Measurements from ENCODE around the gene PSMB5. TPM values are rescaled to one million over a fixed set of nuclear protein-coding genes. Genes with fewer than 3 reads are reported as not detected.

Gene PSMB5
- total and polyA plus RNA-seq, 2 of the 13 experiments (the other 11 are each of a cell fraction or from before 2014, with no cell fraction given), result 705 to 871 TPM

- peak; percentile 84; the same call in 1 of the 2 replicates for TF ChIP-seq AFF4 (CRISPR knock-in tag; IDR thresholded peaks at IDR 0.05)
- TF ChIP-seq ZNF816 (CRISPR knock-in tag; IDR thresholded peaks at IDR 0.05; ENCODE audit: borderline replicate concordance), result no peak
- peak; percentile 44; the same call in 1 of the 2 replicates for TF ChIP-seq ELF3 (CRISPR knock-in tag; IDR thresholded peaks at IDR 0.05)
- TF ChIP-seq MEF2D (CRISPR knock-in tag; IDR thresholded peaks at IDR 0.05), result peak; percentile 97
- no peak; the same call in 1 of the 2 replicates for TF ChIP-seq SP140L (CRISPR knock-in tag; IDR thresholded peaks at IDR 0.05; ENCODE audit: borderline replicate concordance)
- TF ChIP-seq SUZ12 (IDR thresholded peaks at IDR 0.05; ENCODE audit: low read depth, low read length), result peak; percentile 5; the same call in 1 of the 2 replicates
- TF ChIP-seq ZNF75D (CRISPR knock-in tag; IDR thresholded peaks at IDR 0.05; ENCODE audit: borderline replicate concordance), result no peak
- peak; percentile 31 for TF ChIP-seq JARID2 (CRISPR knock-in tag; IDR thresholded peaks at IDR 0.05; ENCODE audit: insufficient replicate concordance)
- TF ChIP-seq MEIS1 (CRISPR knock-in tag; IDR thresholded peaks at IDR 0.05; ENCODE audit: borderline replicate concordance), result peak; percentile 93
- peak; percentile 43; the same call in 1 of the 2 replicates for TF ChIP-seq ZNF3 (CRISPR knock-in tag; IDR thresholded peaks at IDR 0.05)
- TF ChIP-seq PHF21A (CRISPR knock-in tag; IDR thresholded peaks at IDR 0.05), result no peak
- peak; percentile 95; the same call in 1 of the 2 replicates for TF ChIP-seq SAFB2 (CRISPR knock-in tag; IDR thresholded peaks at IDR 0.05; ENCODE audit: borderline replicate concordance, low read depth)
- peak; percentile 46 for TF ChIP-seq ZFP36 (IDR thresholded peaks at IDR 0.05; ENCODE audit: borderline replicate concordance, low read depth, low read length, partially characterized antibody)
- no peak for TF ChIP-seq RNF219 (CRISPR knock-in tag; IDR thresholded peaks at IDR 0.05)
- TF ChIP-seq SP1 (IDR thresholded peaks at IDR 0.05), result 0 out of 2 replicates have a peak, but pooled peaks have one; percentile 75
- TF ChIP-seq SP1 (CRISPR knock-in tag; IDR thresholded peaks at IDR 0.05), result peak; percentile 97
- no peak for TF ChIP-seq NRL (CRISPR knock-in tag; IDR thresholded peaks at IDR 0.05; ENCODE audit: borderline replicate concordance)
- peak; percentile 89; the same call in 1 of the 2 replicates for TF ChIP-seq ZNF598 (CRISPR knock-in tag; IDR thresholded peaks at IDR 0.05; ENCODE audit: borderline replicate concordance)
- TF ChIP-seq ZFP1 (CRISPR knock-in tag; IDR thresholded peaks at IDR 0.05), result peak; percentile 95
- TF ChIP-seq SIX1 (CRISPR knock-in tag; IDR thresholded peaks at IDR 0.05; ENCODE audit: borderline replicate concordance), result peak; percentile 65; the same call in 1 of the 2 replicates
- TF ChIP-seq ZNF775 (CRISPR knock-in tag; IDR thresholded peaks at IDR 0.05; ENCODE audit: borderline replicate concordance), result peak; percentile 91; the same call in 1 of the 2 replicates
- TF ChIP-seq MAX (IDR thresholded peaks at IDR 0.05), result no peak
These were observed 52.0 kb downstream of the PSMB5 start, which contains the start of gene AJUBA (continued) for GRCh38 chr14:22982477-22983245.
